Esophagus (tissue), 2 donors: ENCODE measurements around the gene TNFRSF8. TPM values are rescaled to one million over a fixed set of nuclear protein-coding genes. Genes with fewer than 3 reads are reported as not detected.

ENCODE experiments used
- H3K27ac ChIP-seq, 2 donors: one replicate each; pipeline ENCODE4 v1.5.1; 2013; ENCODE audit warnings: low read depth in 2 of 2, mild to moderate bottlenecking in 2 of 2, inconsistent platforms in 1 of 2, low read length in 1 of 2, moderate library complexity in 1 of 2
- H3K27me3 ChIP-seq, 2 donors: one replicate each; pipeline ENCODE4 v1.6.1; 2013; ENCODE audit warnings: low read length in 2 of 2, control low read depth in 1 of 2, mild to moderate bottlenecking in 1 of 2; ENCODE audit not compliant: insufficient read depth in 2 of 2, control insufficient read depth in 1 of 2
- H3K36me3 ChIP-seq, 2 donors: one replicate each; pipeline ENCODE4 v1.6.1; 2013; ENCODE audit warnings: low read length in 1 of 2; ENCODE audit not compliant: control insufficient read depth in 2 of 2, insufficient read depth in 2 of 2
- H3K4me1 ChIP-seq, 2 donors: one replicate each; pipeline ENCODE4 v1.6.1; 2013; ENCODE audit warnings: low read length in 1 of 2; ENCODE audit not compliant: control insufficient read depth in 2 of 2, insufficient read depth in 2 of 2
- H3K4me3 ChIP-seq, 2 donors: one replicate each; pipeline ENCODE4 v1.5.1; 2013; ENCODE audit warnings: low read length in 2 of 2, mild to moderate bottlenecking in 2 of 2, low read depth in 1 of 2, moderate library complexity in 1 of 2
- H3K9me3 ChIP-seq, 2 donors: one replicate each; pipeline ENCODE4 v1.6.1; 2013; ENCODE audit warnings: mild to moderate bottlenecking in 2 of 2, low read depth in 1 of 2, low read length in 1 of 2, moderate library complexity in 1 of 2; ENCODE audit not compliant: control insufficient read depth in 2 of 2, insufficient read depth in 1 of 2
- WGBS, 2 donors: extraction: QIAGEN DNeasy Blood & Tissue Kit; methylation state at CpG; one replicate each; pipeline ENCODE4 v1.1.7; 2013; 5-methylcytosine and 5-hydroxymethylcytosine counted together
- polyA plus RNA-seq, 2 donors: library from polyadenylated mRNA; stranded (reverse); fragments of 200-250 nt; gene quantifications; one replicate each; pipeline ENCODE4 v1.2.3, GENCODE V29; 2013
- donor health status: healthy with polysubstance abuse.
- donor health status: Bipolar disorder and iron deficiency.

The TNFRSF8 gene
- polyA plus RNA-seq, 2 donors: 0.14 TPM

DNA sequence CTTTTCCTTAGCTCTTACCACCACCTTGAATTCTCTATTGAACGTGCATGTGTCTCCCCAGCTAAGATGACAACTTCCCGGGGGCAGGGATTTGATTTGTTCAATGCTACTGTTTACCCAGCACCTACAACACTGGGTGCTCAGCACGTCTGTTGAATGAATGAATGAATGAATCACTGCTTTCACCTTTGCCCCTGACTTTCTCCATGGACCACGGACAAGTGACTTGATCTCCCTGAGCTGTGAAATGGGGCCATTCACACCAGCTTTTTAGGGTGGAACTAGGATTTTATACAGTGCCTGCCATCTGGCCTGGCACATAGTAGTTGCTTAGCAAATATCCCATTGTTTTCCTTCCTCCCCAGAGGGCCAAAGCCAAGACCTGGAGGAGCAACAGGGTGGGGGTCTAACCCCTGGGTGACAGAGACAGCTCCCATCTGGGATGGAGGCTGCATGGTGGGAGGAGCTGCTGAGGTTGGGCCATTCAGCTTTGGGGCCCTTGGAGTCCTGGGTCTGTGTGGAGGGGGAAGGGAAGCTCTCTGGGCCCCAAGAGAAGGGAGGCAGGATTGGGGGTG, 119.4 kb downstream of the TNFRSF8 start:
- Histone ChIP-seq H3K27ac (no peak overlapping the region), H3K4me1 (peaks cover 2 to 10% of the 10 kb centered on the region in 2 donors), H3K36me3 (no peaks in the 10 kb centered on the region), H3K27me3 (no peaks in the 10 kb centered on the region), H3K4me3 (no peak overlapping the region), H3K9me3 (no peaks in the 10 kb centered on the region)
- 50 to 54% methylated on average over 4 of the region's 4 CpGs for WGBS, 2 donors

DNA sequence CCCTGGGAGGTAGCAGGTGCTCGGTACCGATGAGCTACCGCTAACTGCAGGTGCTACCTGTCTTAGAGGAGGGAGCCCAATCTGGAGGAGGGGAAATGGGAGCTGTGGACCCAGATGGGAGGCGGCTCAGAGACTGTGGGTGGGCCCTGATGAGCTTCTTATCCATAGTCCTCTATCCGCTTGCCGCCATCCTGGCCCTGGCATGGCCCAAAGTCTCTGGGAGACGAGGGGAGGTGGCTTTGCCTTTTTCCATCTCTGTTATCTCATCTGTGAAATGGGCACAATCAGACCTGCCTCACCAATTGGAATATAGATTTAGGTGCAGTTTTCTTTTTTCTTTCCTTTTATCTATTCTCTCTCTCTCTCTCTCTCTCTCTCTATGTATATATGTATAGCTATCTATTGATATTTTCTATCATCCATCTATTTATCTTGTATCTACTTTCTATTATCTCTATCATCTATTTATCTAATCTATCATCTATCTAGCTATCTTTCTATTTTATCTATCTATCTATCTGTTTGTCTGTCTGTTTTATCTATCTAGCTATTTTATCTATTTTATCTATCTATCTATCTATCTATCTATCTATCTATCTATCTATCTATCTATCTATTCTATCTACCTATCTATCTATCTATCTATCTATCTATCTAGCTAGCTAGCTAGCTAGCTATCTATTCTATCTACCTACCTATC, 120.1 kb downstream of the TNFRSF8 start:
- WGBS, 2 donors: 90 to 95% methylated on average over 7 of the region's 7 CpGs

DNA sequence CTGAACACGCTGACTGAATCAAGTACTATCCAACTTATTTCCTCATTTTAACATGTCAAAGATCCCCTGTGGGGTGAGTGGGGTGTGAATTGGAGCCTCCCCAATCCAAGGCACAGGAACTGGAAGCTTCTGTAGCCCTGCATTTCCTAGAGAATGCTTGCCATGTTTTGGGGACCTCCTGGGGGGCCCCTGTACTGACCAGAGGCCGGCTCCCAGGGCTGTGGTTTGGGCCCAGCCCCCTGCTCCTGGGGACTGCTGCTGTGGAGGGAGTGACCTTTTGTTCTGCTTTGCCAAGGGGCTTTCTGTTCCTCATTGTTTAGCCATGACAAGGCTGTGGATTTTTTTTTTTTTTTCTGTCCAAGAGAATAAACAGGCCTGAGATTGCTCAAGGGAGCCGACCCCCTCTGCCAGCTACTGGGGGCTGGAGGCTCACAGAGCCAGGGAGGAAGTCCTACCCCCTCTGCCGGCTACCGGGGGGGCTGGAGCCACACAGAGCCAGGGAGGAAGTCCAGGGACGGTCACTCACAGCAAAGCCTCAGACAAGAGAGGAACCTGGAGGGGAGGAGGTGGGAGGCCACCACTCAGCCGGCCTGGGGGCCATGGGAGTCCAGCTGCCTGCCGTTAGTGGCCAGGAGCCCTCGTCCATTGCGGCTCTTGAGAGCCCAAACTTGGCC, 121.0 kb downstream of the TNFRSF8 start:
- WGBS, 2 donors: 34 to 39% methylated on average over 10 of the region's 10 CpGs
- Histone ChIP-seq H3K27me3 (no peaks in the 10 kb centered on the region), H3K27ac (peak overlapping the region; percentile 70 to 81), H3K9me3 (no peaks in the 10 kb centered on the region), H3K4me3 (no peak overlapping the region), H3K36me3 (no peaks in the 10 kb centered on the region), H3K4me1 (peaks cover 0 to 10% of the 10 kb centered on the region in 2 donors)

More for the DNA sequence above, 120.1 kb downstream of the TNFRSF8 start:
- no peaks in the 10 kb centered on the region for H3K27me3 ChIP-seq
- H3K36me3 ChIP-seq: no peaks in the 10 kb centered on the region
- H3K9me3 ChIP-seq: no peaks in the 10 kb centered on the region
- no peak overlapping the region for H3K4me3 ChIP-seq
- no peak overlapping the region for H3K27ac ChIP-seq
- H3K4me1 ChIP-seq: peaks cover 0 to 10% of the 10 kb centered on the region in 2 donors

DNA sequence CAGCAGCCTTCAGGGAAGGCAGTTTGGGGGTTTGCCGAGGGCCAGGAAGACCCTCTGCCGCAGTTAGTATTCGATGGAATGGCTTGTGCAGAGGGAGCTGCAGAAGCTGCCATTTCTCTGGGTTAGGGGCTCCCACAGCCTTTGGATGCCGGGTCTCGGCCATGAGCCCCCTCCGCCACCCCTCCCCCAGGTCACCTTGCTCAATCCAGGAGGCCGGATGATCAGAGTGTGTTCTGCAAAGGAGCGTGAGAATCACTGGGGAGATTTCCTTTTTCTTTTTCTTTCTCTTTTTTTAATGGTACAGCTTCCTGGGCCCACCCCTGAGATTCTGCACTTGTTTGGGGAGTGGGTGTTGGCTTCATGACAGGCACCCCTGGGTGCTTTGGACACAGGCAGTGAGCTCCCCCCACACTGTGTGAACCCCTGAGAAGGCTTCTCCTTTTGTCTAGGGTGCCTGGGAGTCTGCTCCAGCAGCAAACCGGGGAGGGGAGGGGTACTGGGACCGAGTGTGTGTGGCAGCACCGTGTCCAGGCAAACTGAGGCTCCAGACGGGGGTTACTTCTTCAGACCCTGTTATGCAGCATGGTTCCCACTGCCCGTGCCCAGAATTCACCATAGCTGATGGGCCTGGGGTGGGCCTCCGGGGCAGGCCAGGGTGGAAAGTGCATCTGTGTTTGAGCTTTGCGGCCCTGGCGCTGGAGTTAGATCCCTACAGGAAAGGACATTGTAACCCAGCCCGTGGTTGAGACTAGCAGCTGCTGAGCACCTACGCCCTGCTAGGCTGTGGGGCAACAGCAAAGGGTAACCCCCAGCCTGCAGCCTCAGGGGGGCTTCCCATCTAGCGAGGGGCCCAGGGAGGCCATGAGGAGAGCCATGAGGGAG, 122.2 kb downstream of the TNFRSF8 start:
- 73% methylated on average over 19 of the region's 19 CpGs for WGBS, 2 donors

DNA sequence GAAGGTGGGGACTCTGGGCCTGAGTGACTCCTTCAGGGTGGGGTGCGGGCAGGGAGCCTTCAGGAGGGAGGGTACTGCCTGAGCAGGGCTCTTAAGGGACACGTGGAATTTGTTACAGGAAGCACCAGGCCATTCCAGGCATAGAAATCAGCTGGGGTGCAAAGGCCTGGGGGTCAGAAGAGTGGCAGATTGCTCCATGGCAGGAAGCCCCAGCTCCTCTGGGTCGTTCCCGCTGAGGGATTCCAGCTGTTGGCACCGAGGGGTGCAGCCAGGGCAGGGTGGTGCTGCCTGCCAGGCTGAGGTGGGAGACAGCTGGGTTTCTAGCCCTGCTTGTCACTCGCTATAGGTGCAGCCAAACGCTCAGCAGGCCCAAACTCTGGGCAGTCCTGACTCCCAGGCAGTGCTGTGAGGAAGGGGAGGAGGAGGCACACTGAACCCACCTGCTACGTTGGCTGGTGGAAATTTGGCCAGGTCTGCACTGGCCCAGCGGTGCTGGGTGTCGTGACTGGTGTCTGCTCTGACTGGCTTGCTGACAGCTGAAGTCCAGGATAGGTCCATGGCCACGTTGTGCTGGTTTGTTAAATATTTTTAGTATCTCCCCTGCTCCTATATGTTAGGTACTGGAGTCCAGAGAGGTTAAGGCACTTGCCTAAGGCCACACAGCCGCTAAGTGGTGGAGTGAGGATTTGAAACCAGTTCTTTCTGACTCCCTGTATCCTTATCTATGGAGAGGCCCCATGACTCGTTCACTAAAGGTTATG, 123.0 kb downstream of the TNFRSF8 start:
- Histone ChIP-seq H3K27ac (peak overlapping the region; percentile 37 to 40), H3K27me3 (no peaks in the 10 kb centered on the region), H3K9me3 (no peaks in the 10 kb centered on the region), H3K4me3 (no peak overlapping the region), H3K4me1 (peaks cover 0 to 10% of the 10 kb centered on the region in 2 donors), H3K36me3 (no peaks in the 10 kb centered on the region)
- 58 to 61% methylated on average over 13 of the region's 13 CpGs for WGBS, 2 donors

More for the DNA sequence above, 122.2 kb downstream of the TNFRSF8 start:
- peaks cover 0 to 10% of the 10 kb centered on the region in 2 donors for H3K4me1 ChIP-seq
- no peaks in the 10 kb centered on the region for H3K36me3 ChIP-seq
- no peak overlapping the region for H3K4me3 ChIP-seq
- H3K27ac ChIP-seq: peak overlapping the region; percentile 40 to 70
- H3K9me3 ChIP-seq: no peaks in the 10 kb centered on the region
- no peaks in the 10 kb centered on the region for H3K27me3 ChIP-seq

DNA sequence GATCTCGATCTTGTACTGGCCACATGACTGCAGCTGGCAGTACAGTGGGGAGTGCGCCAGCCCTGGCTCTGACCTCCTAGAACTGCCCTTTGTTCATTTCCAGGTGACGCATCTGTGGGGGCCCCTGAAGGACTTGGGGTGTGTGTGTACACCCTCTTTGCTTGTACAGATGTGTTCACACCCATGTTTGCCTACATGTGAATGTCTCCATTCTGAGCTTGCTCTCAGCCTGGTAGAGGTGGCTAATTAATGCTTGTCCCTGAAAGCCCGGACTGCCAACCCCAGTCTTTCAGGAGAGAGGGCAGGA, 123.5 kb downstream of the TNFRSF8 start:
- Histone ChIP-seq H3K4me1 (peaks cover 0 to 10% of the 10 kb centered on the region in 2 donors), H3K4me3 (no peak overlapping the region), H3K27ac (no peak overlapping the region), H3K36me3 (peaks cover 0 to 2% of the 10 kb centered on the region in 2 donors), H3K27me3 (no peaks in the 10 kb centered on the region), H3K9me3 (no peaks in the 10 kb centered on the region)
- WGBS, 2 donors: 54 to 72% methylated on average over 4 of the region's 4 CpGs

DNA sequence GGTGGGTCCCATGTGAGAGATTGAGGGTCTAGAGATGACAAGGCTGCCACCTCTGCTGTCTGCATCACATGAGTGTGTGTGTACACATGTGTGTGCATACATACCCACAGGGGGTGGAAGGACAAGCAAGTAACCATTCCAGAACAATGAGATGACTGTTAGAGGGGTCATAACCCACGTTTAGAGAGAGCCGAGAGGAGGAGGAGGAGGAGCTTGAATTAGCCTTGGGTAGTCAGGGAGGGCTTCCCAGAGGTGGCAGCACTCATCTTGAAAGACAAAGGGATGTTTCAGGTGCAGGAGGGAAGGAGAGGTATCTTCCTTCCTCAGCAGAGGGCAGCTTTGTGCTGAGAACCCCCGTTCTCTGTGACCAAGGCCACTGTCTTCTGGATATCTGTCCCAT, 125.0 kb downstream of the TNFRSF8 start:
- no peak overlapping the region for H3K4me3 ChIP-seq
- no peaks in the 10 kb centered on the region for H3K9me3 ChIP-seq
- H3K27me3 ChIP-seq: no peaks in the 10 kb centered on the region
- peaks cover 0 to 10% of the 10 kb centered on the region in 2 donors for H3K4me1 ChIP-seq
- WGBS, 2 donors: 51 to 57% methylated on average over 3 of the region's 3 CpGs
- peaks cover 0 to 4% of the 10 kb centered on the region in 2 donors for H3K36me3 ChIP-seq
- H3K27ac ChIP-seq: no peak overlapping the region

DNA sequence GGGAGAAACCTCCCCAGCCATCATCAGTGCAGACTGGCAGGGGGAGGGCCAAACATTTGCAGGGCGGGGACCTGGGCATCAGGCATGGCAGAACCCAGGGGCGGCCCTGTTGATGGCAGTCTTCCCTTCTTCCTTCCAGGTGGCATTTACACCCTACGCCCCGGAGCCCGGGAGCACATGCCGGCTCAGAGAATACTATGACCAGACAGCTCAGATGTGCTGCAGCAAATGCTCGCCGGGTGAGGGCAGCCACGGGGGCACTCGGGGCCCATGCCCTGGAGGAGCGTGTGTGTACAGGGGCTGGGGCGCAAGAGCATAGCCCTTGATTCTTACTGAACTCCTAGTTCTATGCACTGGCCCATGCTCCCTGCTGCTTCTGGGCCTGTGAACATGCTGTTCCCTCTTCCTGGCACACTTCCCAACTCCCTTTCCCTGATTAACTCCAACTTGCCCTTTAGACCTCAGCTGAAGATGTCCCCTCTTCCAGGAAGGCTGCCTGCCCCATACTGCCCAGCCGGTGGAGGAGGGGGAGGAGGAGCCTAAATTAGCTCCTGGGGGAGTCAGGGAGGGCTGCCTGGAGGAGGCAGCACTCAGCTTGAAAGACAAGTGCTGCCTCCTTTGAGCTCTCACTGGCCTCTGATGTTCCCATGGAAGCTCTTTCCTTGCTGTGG, 125.7 kb downstream of the TNFRSF8 start:
- Histone ChIP-seq H3K27ac (no peak overlapping the region), H3K27me3 (no peaks in the 10 kb centered on the region), H3K9me3 (no peaks in the 10 kb centered on the region), H3K36me3 (peaks cover 0 to 4% of the 10 kb centered on the region in 2 donors), H3K4me1 (peaks cover 0 to 10% of the 10 kb centered on the region in 2 donors), H3K4me3 (no peak overlapping the region)
- 61 to 67% methylated on average over 13 of the region's 13 CpGs for WGBS, 2 donors
